Endothelial cell of umbilical vein (primary cell): ENCODE results near the gene FBN3. TPM values are rescaled to one million over a fixed set of nuclear protein-coding genes. Genes with fewer than 3 reads are reported as not detected.

ENCODE experiments used
- BruUV-seq: library from RNA; stranded (reverse); fragments of 400-500 nt; replicated peaks from 2 replicates; lab custom pipeline; 2021; lab: Mats Ljungman, UMichigan
- CTCF ChIA-PET: fragments of 300-600, 350-600 bp; sonication (Branson Sonifier 250); formaldehyde crosslinking; loops from one replicate; lab custom pipeline; 2021; ENCODE audit warnings: antibody characterized with exemption, inconsistent platforms; lab: Charles Lee
- POLR2A ChIA-PET: fragments of 300-600, 350-600 bp; sonication (Branson Sonifier 250); formaldehyde crosslinking; loops from one replicate; lab custom pipeline; 2021; ENCODE audit warnings: antibody characterized with exemption, inconsistent platforms; lab: Charles Lee
- DNase-seq: peaks from one replicate; pipeline ENCODE4 v3.0.0-alpha.2; 2011; ENCODE audit warnings: low read depth, low spot score
- FAIRE-seq: peaks from 2 replicates; lab custom pipeline; 2011; peaks lifted over from hg19 to GRCh38; lab: Jason Lieb, UNC
- H2AFZ ChIP-seq: 2 replicates; pipeline ENCODE4 v1.6.0; 2012; ENCODE audit warnings: low read depth, low read length, control low read depth, inconsistent platforms
- H3K27ac ChIP-seq: 2 replicates; pipeline ENCODE4 v1.5.1; 2011; ENCODE audit warnings: low read depth, mild to moderate bottlenecking, control low read depth, low read length, moderate library complexity; ENCODE audit not compliant: insufficient read depth
- H3K27me3 ChIP-seq, 2 experiments: 2 replicates each; pipeline versions ENCODE4 v1.6.0 to v1.6.1; 2011; ENCODE audit warnings: low read length in 2 of 2, mixed read lengths in 1 of 2; ENCODE audit not compliant: control insufficient read depth in 2 of 2, insufficient read depth in 2 of 2
- H3K36me3 ChIP-seq, 2 experiments: 2 replicates in 1 of 2; 3 replicates in 1 of 2; pipeline ENCODE4 v1.5.1; 2011; ENCODE audit warnings: low read length in 2 of 2, mild to moderate bottlenecking in 1 of 2, moderate library complexity in 1 of 2; ENCODE audit not compliant: control insufficient read depth in 2 of 2, insufficient read depth in 2 of 2; ENCODE audit errors: extremely low read depth in 1 of 2
- H3K4me1 ChIP-seq: 3 replicates; pipeline ENCODE4 v1.5.1; 2011; ENCODE audit warnings: mild to moderate bottlenecking, low read length; ENCODE audit not compliant: control insufficient read depth, insufficient read depth; ENCODE audit errors: extremely low read depth
- H3K4me2 ChIP-seq: 2 replicates; pipeline ENCODE4 v1.6.1; 2011; ENCODE audit warnings: low read length, control low read depth, mixed read lengths; ENCODE audit not compliant: insufficient read depth
- H3K4me3 ChIP-seq, 3 experiments: fragments of 200-600 bp in 1 of 3; sonication (generic), shearing (Covaris generic) in 1 of 3; replicated peaks in 1 of 3; 2 replicates each; pipeline ENCODE4 v1.5.1; 2011 to 2016; ENCODE audit warnings: control low read depth in 3 of 3, low read length in 3 of 3, mild to moderate bottlenecking in 2 of 3, inconsistent platforms in 1 of 3, low read depth in 1 of 3, moderate library complexity in 1 of 3; ENCODE audit not compliant: insufficient read depth in 1 of 3
- H3K79me2 ChIP-seq: 2 replicates; pipeline ENCODE4 v1.6.0; 2012; ENCODE audit warnings: low read length, inconsistent platforms; ENCODE audit not compliant: control insufficient read depth, insufficient read depth
- H3K9ac ChIP-seq: replicated peaks from 2 replicates; pipeline ENCODE3; 2011; ENCODE audit warnings: low read length, control low read depth; ENCODE audit not compliant: insufficient read depth; ENCODE audit errors: extremely low read depth
- H3K9me1 ChIP-seq: replicated peaks from 3 replicates; pipeline ENCODE4 v1.6.0; 2011; ENCODE audit warnings: mild to moderate bottlenecking, low read length; ENCODE audit not compliant: control insufficient read depth, insufficient read depth; ENCODE audit errors: extremely low read depth
- H3K9me3 ChIP-seq: replicated peaks from 2 replicates; pipeline ENCODE4 v1.5.1; 2012; ENCODE audit warnings: low read length, inconsistent platforms; ENCODE audit not compliant: control insufficient read depth, insufficient read depth
- H4K20me1 ChIP-seq: replicated peaks from 2 replicates; pipeline ENCODE3; 2011; ENCODE audit warnings: mild to moderate bottlenecking, low read length; ENCODE audit not compliant: control insufficient read depth, insufficient read depth; ENCODE audit errors: extremely low read depth
- CTCF ChIP-seq, 2 donors: IDR thresholded peaks; 1 replicate in 1 of 2; 2 replicates in 1 of 2; pipeline ENCODE4 v1.5.1; 2011; ENCODE audit warnings: low read length in 2 of 2, mild to moderate bottlenecking in 2 of 2, moderate library complexity in 2 of 2, control low read depth in 1 of 2, inconsistent platforms in 1 of 2, low read depth in 1 of 2; ENCODE audit not compliant: insufficient read depth in 1 of 2; ENCODE audit errors: extremely low read depth in 1 of 2
- EZH2 ChIP-seq: IDR thresholded peaks from 2 replicates; pipeline ENCODE4 v1.6.1; 2012; ENCODE audit warnings: borderline replicate concordance, low read depth, mild to moderate bottlenecking, moderate library complexity, low read length, inconsistent platforms; ENCODE audit not compliant: severe bottlenecking
- FOS ChIP-seq: IDR thresholded peaks from 2 replicates; pipeline ENCODE4 v1.6.1; 2011; ENCODE audit warnings: mild to moderate bottlenecking, low read length, moderate library complexity, borderline replicate concordance; ENCODE audit not compliant: insufficient read depth
- GATA2 ChIP-seq: IDR thresholded peaks from 2 replicates; pipeline ENCODE4 v1.7.0; 2011; ENCODE audit warnings: low read depth, mild to moderate bottlenecking, moderate library complexity, mixed read lengths, low read length; ENCODE audit not compliant: insufficient read length, insufficient read depth
- JUN ChIP-seq: IDR thresholded peaks from 2 replicates; pipeline ENCODE4 v1.6.1; 2011; ENCODE audit warnings: borderline replicate concordance, low read depth; ENCODE audit not compliant: insufficient read length, insufficient read depth
- MAX ChIP-seq: IDR thresholded peaks from 2 replicates; pipeline ENCODE4 v1.6.1; 2011; ENCODE audit not compliant: insufficient read depth, insufficient read length
- MYC ChIP-seq: IDR thresholded peaks from one replicate; pipeline ENCODE4 v1.6.1; 2011; ENCODE audit warnings: mild to moderate bottlenecking, low read depth, low read length
- POLR2A ChIP-seq: IDR thresholded peaks from 2 replicates; pipeline ENCODE4 v1.6.1; 2012; ENCODE audit warnings: low read depth, mild to moderate bottlenecking, control low read depth, low read length
- POLR2AphosphoS5 ChIP-seq: IDR thresholded peaks from 2 replicates; pipeline ENCODE4 v1.6.1; 2012; ENCODE audit warnings: low read depth, mild to moderate bottlenecking, control low read depth, low read length, moderate library complexity; ENCODE audit not compliant: insufficient read depth
- dilution Hi-C: fragments of 300-500 bp; cut with MboI; formaldehyde crosslinking; loops from one replicate; pipeline ENCODE4 v1.15.0; 2019; ENCODE audit warnings: low sequenced_read_pairs; ENCODE audit not compliant: extremely low pct_ligation_motif_present
- intact Hi-C: fragments of 100-400 bp; cut with micrococcal nuclease; formaldehyde crosslinking; loops from one replicate; pipeline ENCODE4 v1.10.0; 2022
- polyA plus RNA-seq, 4 experiments: library from polyadenylated mRNA; depleted of rRNA in 3 of 4; stranded (reverse) in 3 of 4; unstranded in 1 of 4; fragments of >200 nt; gene quantifications; 2 replicates each; pipeline versions ENCODE4 v1.2.1 to v1.2.3, GENCODE V29; 2011 to 2012; ENCODE audit warnings: missing spikeins in 1 of 4
- total RNA-seq: library from RNA; stranded (reverse); gene quantifications from 2 replicates; pipeline ENCODE4 v1.2.3, GENCODE V29; 2021

FBN3 gene
- total and polyA plus RNA-seq, 2 donors (not counting 3 experiments of a cell fraction or from before 2014, with no cell fraction given): not detected

- Histone ChIP-seq H3K36me3 (no peaks in the 10 kb centered on the region), H3K27me3 (peaks cover 0 to 4% of the 10 kb centered on the region in 2 experiments), H3K4me3 (no peak overlapping the region), H3K9me3 (no peaks in the 10 kb centered on the region), H3K9ac (no peak overlapping the region), H3K9me1 (no peaks in the 10 kb centered on the region), H4K20me1 (no peaks in the 10 kb centered on the region), H3K79me2 (no peaks in the 10 kb centered on the region), H2AFZ (no peak overlapping the region), H3K4me1 (no peaks in the 10 kb centered on the region), H3K4me2 (no peak overlapping the region), H3K27ac (no peak overlapping the region)
- ChIA-PET CTCF (interaction anchor here (0.7 to 1.1 kb wide), 2 partner anchors 16 to 23 kb away, joined by 3 read pairs; no protein-coding TSS in a partner anchor), POLR2A (no interaction called here)
- DNase-seq (no peak), FAIRE-seq (no peak)
- BruUV-seq: no TSS peak
- intact Hi-C loops (no loop called here), dilution Hi-C loops (no loop called here)
- TF ChIP-seq MAX (no peak), GATA2 (no peak), JUN (no peak), MYC (no peak), POLR2A (no peak), FOS (no peak), EZH2 (no peak), CTCF (IDR thresholded peaks at IDR 0.05; ENCODE audit: extremely low read depth in 1 of 2, insufficient read depth in 1 of 2, low read depth in 1 of 2, low read length in 2 of 2) (no peak), POLR2AphosphoS5 (no peak)
Measured at GRCh38 chr19:8030960-8031359, 118.4 kb downstream of the FBN3 start.
